Stimulated activated CD4-positive, alpha-beta T cell treated with anti-CD3 and anti-CD28 coated beads, Interleukin-4, amount 100 ng/mL, for 4 hours (primary cell): Measurements from ENCODE around the gene CTTN.
"Not testable (repeated sequence)": the region's sequence is repeated elsewhere in the genome, so short reads cannot be mapped to it uniquely, and the experiment has no call there.

ENCODE experiments used
- DNase-seq, 2 experiments: peaks; one replicate each; pipeline ENCODE4 v3.0.0-alpha.2; 2020

Gene CTTN

GRCh38 chr11:70381872-70382861, 16.2 kb upstream of the CTTN start:
- DNase-seq = no peak

- no peak for DNase-seq
These were observed 14.4 kb upstream of the CTTN start for GRCh38 chr11:70383664-70384565.

GRCh38 chr11:70384566-70385152, 13.7 kb upstream of the CTTN start:
- DNase-seq = no peak

GRCh38 chr11:70387564-70387963, 10.8 kb upstream of the CTTN start:
- DNase-seq = no peak

- no peak for DNase-seq
These were observed 9.1 kb upstream of the CTTN start for GRCh38 chr11:70389201-70389600.

GRCh38 chr11:70390882-70391281, 7.4 kb upstream of the CTTN start:
- DNase-seq = not testable (repeated sequence)

GRCh38 chr11:70394211-70394950, 3.9 kb upstream of the CTTN start:
- no peak for DNase-seq

GRCh38 chr11:70397336-70397982, 870 bp upstream of the CTTN start:
- no peak for DNase-seq

- DNase-seq = no peak
These were observed 728 bp downstream of the CTTN start for GRCh38 chr11:70398834-70399680.

GRCh38 chr11:70399681-70400112, 1.4 kb downstream of the CTTN start:
- no peak for DNase-seq

- no peak for DNase-seq
These were observed 2.3 kb downstream of the CTTN start for GRCh38 chr11:70400643-70401042.

GRCh38 chr11:70402016-70402415, 3.7 kb downstream of the CTTN start:
- no peak for DNase-seq

GRCh38 chr11:70402685-70403084, 4.4 kb downstream of the CTTN start:
- DNase-seq = no peak

GRCh38 chr11:70404244-70404643, 5.9 kb downstream of the CTTN start:
- DNase-seq = no peak

- DNase-seq = no peak
These were observed 7.5 kb downstream of the CTTN start for GRCh38 chr11:70405679-70406395.

GRCh38 chr11:70407121-70407520, 8.8 kb downstream of the CTTN start:
- DNase-seq = no peak

- DNase-seq = no peak
These were observed 9.5 kb downstream of the CTTN start for GRCh38 chr11:70407814-70408213.

GRCh38 chr11:70408326-70408725, 10.0 kb downstream of the CTTN start:
- not testable (repeated sequence) for DNase-seq

- no peak for DNase-seq
These were observed 11.1 kb downstream of the CTTN start for GRCh38 chr11:70409437-70409836.

GRCh38 chr11:70409871-70410270, 11.5 kb downstream of the CTTN start:
- DNase-seq = no peak
